ENCODE data around the gene THEMIS2.

DNA sequence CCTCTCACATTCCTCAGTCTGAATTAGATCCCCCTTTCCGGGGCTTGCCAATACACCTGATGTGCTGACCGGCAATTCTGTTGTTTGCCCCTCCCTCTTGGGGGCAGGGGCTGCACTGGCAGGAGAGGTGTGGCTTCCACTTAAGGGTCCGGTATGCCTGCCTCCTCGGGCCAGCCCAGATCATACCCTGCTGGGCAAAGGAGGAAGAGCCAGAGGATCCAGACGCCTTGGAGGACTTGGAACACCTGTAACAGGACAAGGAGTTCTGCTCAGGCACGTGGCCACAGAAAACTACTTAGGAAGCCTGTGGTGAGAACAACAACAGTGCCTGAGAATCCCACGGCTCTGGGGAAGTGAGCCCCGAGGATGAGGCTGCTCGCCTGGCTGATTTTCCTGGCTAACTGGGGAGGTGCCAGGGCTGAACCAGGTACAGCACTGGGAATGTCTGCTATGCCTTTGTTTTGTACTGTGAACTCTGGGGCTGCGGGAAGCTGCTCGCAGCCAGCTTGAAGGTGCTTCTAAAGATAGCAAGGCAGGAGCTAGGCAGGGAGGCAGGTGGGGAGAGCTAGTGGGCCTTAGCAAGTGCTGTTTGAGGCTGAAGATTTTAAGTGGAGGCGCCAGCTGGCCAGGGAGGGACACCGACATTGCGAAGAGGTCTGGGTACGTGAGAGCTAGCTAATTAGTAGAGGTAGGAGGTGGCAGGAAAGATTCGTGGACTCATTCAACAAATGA lies 62.6 kb downstream of the THEMIS2 start, which contains the start of gene SMPDL3B:
- TF ChIP-seq POLR2AphosphoS5 (IDR thresholded peaks at IDR 0.05; ENCODE audit: low read depth, low read length), result no peak
- no peak for TF ChIP-seq POLR2A (IDR thresholded peaks at IDR 0.05; ENCODE audit: low read depth, low read length)
